ENCODE measurements around the gene KLF11.
"Not testable (repeated sequence)": the region's sequence is repeated elsewhere in the genome, so short reads cannot be mapped to it uniquely, and the experiment has no call there.

The KLF11 gene

GRCh38 chr2:10027660-10028330 is 15.6 kb upstream of the KLF11 start:
- DNase-seq: no peak

- DNase-seq: no peak
Observed at GRCh38 chr2:10028407-10028987, 14.9 kb upstream of the KLF11 start.

DNA sequence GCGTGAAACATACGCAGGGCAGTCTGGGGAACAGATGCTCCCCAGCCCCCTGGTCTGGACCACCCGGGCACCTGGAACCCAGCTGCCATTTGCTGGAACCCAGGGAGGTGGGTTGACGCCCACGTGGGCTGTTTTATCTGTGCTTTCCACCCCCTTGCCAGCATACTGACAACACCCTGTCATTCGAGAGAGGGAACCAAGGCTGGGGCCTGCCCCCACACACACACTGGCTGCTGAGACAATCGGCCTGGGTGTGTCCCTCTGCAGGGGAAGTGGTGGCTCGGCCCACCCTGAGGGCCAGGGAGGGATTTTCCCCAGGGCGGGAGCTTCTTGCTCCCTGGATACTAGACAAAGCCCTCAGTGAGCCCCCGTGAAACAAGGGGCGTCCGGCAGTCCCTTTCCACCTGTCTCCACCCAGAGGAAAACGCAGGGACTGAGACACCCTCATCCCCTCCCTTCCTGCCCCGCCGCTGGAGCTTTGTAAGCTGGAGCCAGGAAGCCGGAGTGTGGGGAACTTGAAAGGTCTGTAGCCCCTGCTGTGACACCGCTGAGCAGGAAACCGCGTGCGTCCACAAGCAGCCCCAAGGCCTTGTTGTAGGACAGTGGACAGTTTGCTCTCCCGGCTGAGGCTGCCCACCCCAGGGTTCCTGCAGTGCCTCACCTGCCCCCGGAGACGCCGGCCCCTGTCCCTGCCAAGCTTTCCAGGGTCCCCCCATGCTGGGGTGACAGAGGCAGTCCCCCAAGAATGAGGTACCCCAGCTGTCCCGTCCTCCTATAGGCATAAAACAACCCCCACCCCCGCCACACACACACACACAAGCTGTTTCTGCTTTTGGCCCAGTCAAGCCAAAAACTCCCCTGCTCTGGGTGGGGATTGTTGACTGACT is 14.1 kb upstream of the KLF11 start:
- no peak for DNase-seq

GRCh38 chr2:10029875-10030223 is 13.5 kb upstream of the KLF11 start:
- no peak for DNase-seq

- peak; percentile 39 to 66 for DNase-seq
Observed at GRCh38 chr2:10030311-10030736, 13.0 kb upstream of the KLF11 start.

- DNase-seq: not testable (repeated sequence)
Observed at GRCh38 chr2:10030798-10031197, 12.6 kb upstream of the KLF11 start.

DNA sequence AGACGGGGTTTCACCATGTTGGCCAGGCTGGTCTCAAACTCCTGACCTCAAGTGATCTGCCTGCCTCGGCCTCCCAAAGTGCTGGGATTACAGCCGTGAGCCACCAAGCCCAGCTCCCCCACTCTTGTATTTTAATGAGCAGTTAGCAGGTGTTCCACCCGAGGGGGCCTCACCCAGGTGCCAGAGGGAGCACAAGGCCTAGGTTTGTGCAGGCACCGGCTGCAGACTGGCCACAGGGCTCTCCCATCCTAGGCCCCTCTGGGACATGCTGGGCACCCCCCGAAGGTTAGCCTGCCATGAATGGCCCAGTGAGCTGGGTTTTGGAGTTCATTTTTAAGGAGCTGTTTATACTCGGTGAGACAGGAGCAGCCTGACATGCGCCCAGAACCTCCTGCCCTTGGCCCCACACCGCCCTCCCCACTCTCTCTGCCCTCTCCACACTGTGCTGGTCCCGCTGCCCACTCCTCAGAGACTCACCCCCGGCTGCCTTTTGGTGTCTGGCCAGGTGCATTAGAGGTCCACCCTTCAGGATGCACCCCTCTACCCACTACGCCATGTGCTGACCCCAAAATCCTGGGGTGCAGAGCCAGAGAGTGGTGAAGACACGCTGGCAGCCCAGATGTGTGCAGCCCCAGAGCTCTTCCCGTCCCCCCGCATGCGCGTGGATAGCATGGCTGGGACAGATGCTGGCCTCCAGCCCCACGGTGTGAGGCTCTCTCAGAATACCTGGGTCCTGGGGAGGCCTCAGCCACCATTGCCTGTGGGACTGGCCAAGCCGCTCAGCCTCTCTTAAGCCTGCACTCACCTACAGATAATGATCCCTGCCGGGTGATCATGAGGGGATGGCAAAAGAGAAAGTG is 11.2 kb upstream of the KLF11 start:
- DNase-seq: no peak

GRCh38 chr2:10032746-10033105 is 10.6 kb upstream of the KLF11 start:
- DNase-seq: no peak

GRCh38 chr2:10033251-10034006 is 9.9 kb upstream of the KLF11 start:
- DNase-seq: no peak

DNA sequence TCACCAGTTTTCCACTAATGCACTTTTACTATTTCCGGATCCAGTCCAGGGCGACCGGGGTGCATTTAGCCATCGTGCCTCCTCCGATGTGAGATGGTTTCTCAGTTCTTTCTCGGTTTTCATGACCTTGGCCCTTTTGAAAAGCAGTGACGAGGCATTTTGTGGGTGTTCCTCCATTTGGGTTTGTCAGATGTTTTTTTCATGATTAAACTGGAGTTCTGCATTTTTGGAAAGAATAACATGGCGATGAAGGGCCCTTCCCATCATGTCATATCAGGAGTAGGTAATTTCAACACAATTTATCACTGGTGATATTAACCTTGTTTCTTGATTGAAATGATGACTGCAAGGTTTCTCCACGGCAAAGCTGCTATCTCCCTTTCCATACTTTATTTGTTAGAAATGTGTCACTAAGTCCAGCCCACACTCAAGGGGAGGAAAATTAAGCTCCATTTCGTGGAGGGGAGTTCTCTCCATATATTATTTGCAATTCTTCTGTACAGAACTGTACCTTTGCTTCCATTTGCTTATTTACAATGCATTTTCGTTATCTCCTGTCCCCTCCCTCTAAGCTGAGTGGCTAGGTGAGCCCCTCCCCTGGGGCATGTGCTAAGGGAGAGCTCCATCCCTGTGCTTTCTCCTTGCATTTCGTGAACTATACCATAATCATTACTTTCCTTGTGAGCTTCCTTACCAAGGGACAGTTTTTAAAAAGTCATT is 8.9 kb upstream of the KLF11 start:
- no peak for DNase-seq

- no peak for DNase-seq
Observed at GRCh38 chr2:10035053-10035422, 8.3 kb upstream of the KLF11 start.

DNA sequence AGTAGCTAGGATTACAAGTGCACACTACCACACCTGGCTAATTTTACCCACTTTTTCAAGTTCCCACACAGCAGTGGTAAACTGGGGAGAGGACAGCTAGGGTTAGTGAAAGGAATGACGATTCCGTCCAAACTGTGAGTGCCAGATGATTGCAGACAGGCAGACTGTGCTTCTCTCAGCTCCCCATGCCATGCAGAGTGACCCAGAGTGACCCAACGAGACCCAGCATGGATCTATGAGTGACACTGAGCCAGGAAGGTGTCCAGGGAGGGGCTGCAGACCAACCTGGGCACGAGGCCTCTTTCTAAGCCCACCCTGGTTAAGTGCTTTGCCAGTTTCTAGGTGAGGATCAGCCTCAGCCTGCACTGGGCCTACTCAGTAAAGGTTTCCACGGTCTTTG is 7.7 kb upstream of the KLF11 start:
- no peak for DNase-seq

- peak; percentile 21 to 64 for DNase-seq
Observed at GRCh38 chr2:10036095-10036884, 7.1 kb upstream of the KLF11 start.

- no peak for DNase-seq
Observed at GRCh38 chr2:10038123-10038522, 5.2 kb upstream of the KLF11 start.

DNA sequence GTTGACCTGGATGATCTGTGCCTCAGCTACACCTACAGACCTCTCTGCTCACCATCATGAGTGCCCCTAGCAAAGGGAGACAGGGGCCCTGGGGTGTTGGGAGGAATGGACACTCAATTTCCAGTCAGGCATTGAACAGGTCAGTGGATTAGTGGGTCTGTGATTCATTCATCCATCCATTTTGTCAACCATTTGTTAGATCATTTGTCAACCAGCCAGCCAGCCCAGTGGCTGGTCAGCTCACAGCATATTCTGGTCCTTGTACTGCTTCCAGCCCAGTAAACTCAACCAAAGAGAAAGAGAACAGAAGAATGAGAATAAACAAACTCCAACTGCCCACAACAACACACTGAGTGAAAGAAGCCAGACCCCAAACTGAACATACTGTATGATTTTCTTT is 4.6 kb upstream of the KLF11 start:
- DNase-seq: no peak

DNA sequence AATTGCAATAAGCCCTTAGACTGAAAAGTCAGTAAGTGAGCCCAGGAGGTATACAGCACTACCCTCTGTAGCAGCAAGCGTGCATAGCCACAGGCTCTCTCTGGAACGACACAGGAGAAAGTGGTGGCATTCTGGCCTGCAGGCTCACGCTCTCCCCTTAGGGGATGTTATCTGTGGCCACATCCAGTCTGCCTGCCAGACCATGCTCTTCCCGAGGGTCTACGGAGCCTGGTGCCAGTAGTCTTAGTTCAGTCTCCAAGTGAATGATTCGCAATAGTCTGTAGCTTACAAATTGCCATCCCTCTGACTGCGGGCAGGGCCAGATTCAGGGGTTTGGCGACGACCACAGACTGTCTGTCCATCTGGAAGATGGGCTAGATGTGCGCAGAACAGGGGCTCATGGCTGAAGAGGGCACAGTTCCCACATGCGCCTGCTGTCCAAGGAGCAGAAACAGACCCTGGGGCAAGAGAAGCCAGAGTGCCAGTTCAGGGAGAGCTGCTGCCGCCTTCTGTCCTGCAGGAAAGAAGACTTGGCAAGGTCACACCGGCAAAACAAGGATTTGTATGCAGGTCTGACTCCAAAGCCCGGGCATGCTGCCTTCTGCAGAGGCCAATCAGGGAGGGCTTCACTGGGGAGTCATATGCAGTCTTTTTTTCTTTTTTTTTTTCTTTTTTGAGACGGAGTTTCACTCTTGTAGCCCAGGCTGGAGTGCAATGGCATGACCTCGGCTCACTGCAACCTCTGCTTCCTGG is 3.5 kb upstream of the KLF11 start:
- no peak for DNase-seq

- no peak for DNase-seq
Observed at GRCh38 chr2:10041711-10042110, 1.6 kb upstream of the KLF11 start.

DNA sequence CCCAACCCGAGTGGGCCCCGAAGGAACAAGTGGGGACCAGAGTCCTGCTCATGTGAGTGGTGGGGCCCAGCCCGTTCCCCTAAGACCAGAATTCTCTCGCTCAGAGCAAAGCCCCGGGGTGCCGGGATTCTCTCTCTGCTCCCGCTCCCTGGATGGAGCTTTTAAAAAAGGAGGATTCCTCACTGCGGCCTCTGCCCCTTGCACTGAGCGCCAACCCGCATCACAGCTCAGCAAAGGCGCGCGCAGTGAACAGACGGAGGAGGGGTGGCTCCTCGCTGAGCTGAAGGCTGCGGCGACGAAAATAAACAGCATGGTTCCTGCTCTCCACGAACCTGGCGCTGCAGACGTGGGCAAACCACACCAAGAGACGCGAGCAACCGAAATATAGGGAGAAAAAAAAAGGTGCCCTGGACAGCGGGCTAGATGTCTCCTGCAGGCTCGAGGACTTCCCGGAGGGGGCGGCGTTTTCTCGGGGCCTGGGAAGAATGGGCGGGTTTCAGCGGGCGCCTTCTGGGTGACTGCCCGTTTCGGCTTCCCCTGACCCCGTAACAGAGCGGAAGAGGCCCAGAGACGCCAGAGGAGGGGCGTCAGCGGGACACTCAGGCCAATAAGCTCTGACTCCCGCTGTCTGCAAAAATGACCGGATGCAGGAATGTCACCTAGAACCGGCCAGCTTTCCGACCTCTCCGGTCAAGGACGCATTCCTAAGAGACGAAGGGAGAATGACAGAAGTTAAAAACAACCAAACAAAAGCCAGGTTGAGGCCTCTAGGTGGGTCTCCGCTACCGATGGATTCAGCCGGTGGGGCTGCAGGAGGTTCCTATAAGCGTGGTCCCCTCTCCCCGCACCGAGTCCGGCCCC is 819 bp upstream of the KLF11 start:
- DNase-seq: no peak
